ENCODE data around the gene AFG3L2. TPM values are rescaled to one million over a fixed set of nuclear protein-coding genes. Genes with fewer than 3 reads are reported as not detected.
A peak's percentile ranks its signal among the peaks of the same experiment; 100 is the strongest.

The AFG3L2 gene
- total and polyA plus RNA-seq, 9 of the 15 experiments (the other 6 are each of a cell fraction or from before 2014, with no cell fraction given), result 24.1 to 109 (median 84.0) TPM

DNA sequence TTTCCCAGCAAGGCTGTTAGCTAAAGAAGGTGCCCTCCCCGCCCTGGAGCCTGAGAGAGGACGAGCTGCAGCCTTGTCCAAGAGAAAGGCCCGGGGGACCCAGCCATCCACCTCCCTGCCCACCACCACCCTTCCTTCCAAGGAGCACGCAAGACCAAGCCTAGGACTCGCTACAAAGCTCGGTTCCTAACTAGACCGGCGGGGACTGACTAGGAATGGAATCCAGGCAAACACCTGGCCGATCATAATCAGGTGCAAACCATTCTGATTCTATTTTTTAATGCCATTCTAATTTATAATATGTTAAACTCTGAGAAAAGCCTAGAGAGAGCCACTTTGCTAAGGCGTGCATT, 88.6 kb downstream of the AFG3L2 start:
- Histone ChIP-seq H3K4me3 (peak overlapping the region; percentile 33), H3K36me3 (ENCODE audit: control insufficient read depth, insufficient read depth, low read length) (no peaks in the 10 kb centered on the region), H3K9me3 (replicated peaks; ENCODE audit: control insufficient read depth, insufficient read depth, low read depth, low read length) (no peaks in the 10 kb centered on the region), H3K27me3 (ENCODE audit: control insufficient read depth in 2 of 2, insufficient read depth in 2 of 2, low read length in 2 of 2) (no peaks in the 10 kb centered on the region), H3K4me1 (replicated peaks in 1 of 2; ENCODE audit: control insufficient read depth in 2 of 2, insufficient read depth in 2 of 2, low read length in 2 of 2) (peaks cover 16 to 21% of the 10 kb centered on the region in 2 experiments; a peak in 4 of 5 replicates), H3K79me2 (ENCODE audit: control insufficient read depth, insufficient read depth, low read length) (no peaks in the 10 kb centered on the region), H3K9me1 (ENCODE audit: control insufficient read depth, insufficient read depth, low read length) (no peaks in the 10 kb centered on the region), H3K4me2 (ENCODE audit: insufficient read depth, low read length) (peak overlapping the region; percentile 81), H3K27ac (ENCODE audit: extremely low read depth, low read depth, low read length) (no peak overlapping the region), H4K20me1 (replicated peaks; ENCODE audit: control insufficient read depth, insufficient read depth, low read length) (no peaks in the 10 kb centered on the region), H3K9ac (ENCODE audit: insufficient read depth in 1 of 2, low read depth in 2 of 2, low read length in 2 of 2) (peak overlapping the region; percentile 35 to 88; a peak in 3 of 4 replicates), H2AFZ (ENCODE audit: low read depth, low read length) (peak overlapping the region; percentile 88)
- intact Hi-C loops (cut with micrococcal nuclease) (loop anchor here (2.0 kb wide), 1 partner anchor 14 kb away; no protein-coding TSS in a partner anchor), in situ Hi-C loops (cut with MboI) (no loop called here)
- no TSS peak for BruUV-seq (replicated peaks)
- TF ChIP-seq NR3C1 (CRISPR knock-in tag; IDR thresholded peaks at IDR 0.05) (no peak), MCM2 (IDR thresholded peaks at IDR 0.05; ENCODE audit: low read depth) (no peak), ZFX (CRISPR knock-in tag; IDR thresholded peaks at IDR 0.05) (0 out of 2 replicates have a peak, but pooled peaks have one; percentile 20)
- 20% methylated on average over 10 of the region's 10 CpGs for WGBS (ENCODE audit: insufficient coverage, low coverage, missing lambda C conversion rate)
- no peak for DNase-seq (ENCODE audit: extremely low read depth in 1 of 4, low spot score in 3 of 4)
- no peak for FAIRE-seq
- CTCF ChIA-PET (ENCODE audit: low intra/inter-chr PET ratio), result no interaction called here
- ATAC-seq, result peak; percentile 28
- POLR2A ChIA-PET, result interaction anchor here (0.7 to 1.7 kb wide), 3 partner anchors 89 to 583 kb away, joined by 3 to 5 read pairs (median 4); partner anchors contain the start of gene AFG3L2

DNA sequence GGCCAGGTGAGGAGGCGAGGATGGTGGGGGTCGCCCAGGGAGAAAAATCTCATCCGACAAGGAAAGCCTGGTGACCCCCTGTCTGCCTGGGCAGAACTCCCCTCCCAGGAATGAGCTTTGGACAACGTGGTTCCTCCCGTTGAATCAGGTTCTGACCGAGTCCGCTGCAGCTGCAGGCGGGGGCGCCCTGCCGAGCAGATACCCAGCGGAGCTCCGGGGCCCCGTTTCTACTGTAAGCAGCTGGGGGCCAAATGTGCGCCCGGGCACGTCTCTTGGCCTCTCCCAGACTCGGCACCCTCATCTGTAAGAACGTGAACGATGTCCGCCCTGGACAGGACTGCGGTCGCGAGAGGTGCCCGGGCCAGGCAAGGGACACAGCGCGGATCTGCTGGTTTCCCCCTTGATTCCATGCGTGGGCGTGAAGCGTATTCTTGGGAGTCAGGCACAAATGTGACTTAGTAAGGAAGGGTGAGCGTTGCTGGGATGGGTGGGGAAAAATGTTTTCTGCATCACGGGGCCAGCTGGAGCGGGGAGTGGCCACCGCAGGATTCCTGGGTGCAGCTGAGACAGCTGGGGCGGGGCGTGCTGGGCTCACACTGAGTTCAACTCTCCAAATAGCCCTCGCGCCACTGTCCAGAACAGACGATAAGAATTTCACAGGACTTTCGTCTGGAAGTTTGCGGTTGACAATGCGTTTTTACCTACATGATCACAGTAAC, 89.2 kb downstream of the AFG3L2 start:
- Histone ChIP-seq H4K20me1 (replicated peaks; ENCODE audit: control insufficient read depth, insufficient read depth, low read length) (no peaks in the 10 kb centered on the region), H2AFZ (ENCODE audit: low read depth, low read length) (peak overlapping the region; percentile 88), H3K27ac (ENCODE audit: extremely low read depth, low read depth, low read length) (no peak overlapping the region), H3K4me2 (ENCODE audit: insufficient read depth, low read length) (peak overlapping the region; percentile 81), H3K9ac (ENCODE audit: insufficient read depth in 1 of 2, low read depth in 2 of 2, low read length in 2 of 2) (peak overlapping the region; percentile 35 to 88; a peak in 3 of 4 replicates), H3K79me2 (ENCODE audit: control insufficient read depth, insufficient read depth, low read length) (no peaks in the 10 kb centered on the region), H3K9me1 (ENCODE audit: control insufficient read depth, insufficient read depth, low read length) (no peaks in the 10 kb centered on the region), H3K36me3 (ENCODE audit: control insufficient read depth, insufficient read depth, low read length) (no peaks in the 10 kb centered on the region), H3K4me1 (replicated peaks in 1 of 2; ENCODE audit: control insufficient read depth in 2 of 2, insufficient read depth in 2 of 2, low read length in 2 of 2) (peaks cover 16 to 21% of the 10 kb centered on the region in 2 experiments; a peak in 4 of 5 replicates), H3K27me3 (ENCODE audit: control insufficient read depth in 2 of 2, insufficient read depth in 2 of 2, low read length in 2 of 2) (no peaks in the 10 kb centered on the region), H3K9me3 (replicated peaks; ENCODE audit: control insufficient read depth, insufficient read depth, low read depth, low read length) (no peaks in the 10 kb centered on the region), H3K4me3 (peak overlapping the region; percentile 33)
- intact Hi-C loops (cut with micrococcal nuclease) (loop anchor here (2.0 kb wide), 1 partner anchor 15 kb away; no protein-coding TSS in a partner anchor), in situ Hi-C loops (cut with MboI) (no loop called here)
- peak; percentile 82 for ATAC-seq
- peak; percentile 66 to 85 (median 80) for DNase-seq (ENCODE audit: extremely low read depth in 1 of 4, low spot score in 3 of 4)
- ChIA-PET POLR2A (interaction anchor here (0.5 to 1.7 kb wide), 4 partner anchors 89 to 583 kb away, joined by 3 to 5 read pairs (median 4); partner anchors contain the start of gene AFG3L2), CTCF (ENCODE audit: low intra/inter-chr PET ratio) (interaction anchor here (0.6 kb wide), 1 partner anchor 195 kb away, joined by 4 read pairs; no protein-coding TSS in a partner anchor)
- WGBS (ENCODE audit: insufficient coverage, low coverage, missing lambda C conversion rate), result 18% methylated on average over 41 of the region's 41 CpGs
- FAIRE-seq, result peak; percentile 85
- no TSS peak for BruUV-seq (replicated peaks)
- TF ChIP-seq HDAC6 (IDR thresholded peaks at IDR 0.05; ENCODE audit: low read depth, low read length), result no peak
- peak in 1 of 2 experiments; percentile 42; a peak in 1 of 4 replicates for TF ChIP-seq MAZ (CRISPR knock-in tag; conservative IDR thresholded peaks at IDR 0.05 in 1 of 2, IDR thresholded peaks at IDR 0.05 in 1 of 2)
- TF ChIP-seq HDAC1 (IDR thresholded peaks at IDR 0.05), result peak in 1 of 2 experiments; percentile 39; a peak in 1 of 4 replicates
- TF ChIP-seq NEUROD1 (IDR thresholded peaks at IDR 0.05; ENCODE audit: borderline replicate concordance, low read depth, low read length, partially characterized antibody), result peak; percentile 10
- TF ChIP-seq CBFA2T2 (conservative IDR thresholded peaks at IDR 0.05), result 0 out of 2 replicates have a peak, but pooled peaks have one; percentile 22
- no peak for TF ChIP-seq PCBP2 (IDR thresholded peaks at IDR 0.05; ENCODE audit: low read depth, low read length, poor library complexity, severe bottlenecking)
- TF ChIP-seq, protein P1, sequence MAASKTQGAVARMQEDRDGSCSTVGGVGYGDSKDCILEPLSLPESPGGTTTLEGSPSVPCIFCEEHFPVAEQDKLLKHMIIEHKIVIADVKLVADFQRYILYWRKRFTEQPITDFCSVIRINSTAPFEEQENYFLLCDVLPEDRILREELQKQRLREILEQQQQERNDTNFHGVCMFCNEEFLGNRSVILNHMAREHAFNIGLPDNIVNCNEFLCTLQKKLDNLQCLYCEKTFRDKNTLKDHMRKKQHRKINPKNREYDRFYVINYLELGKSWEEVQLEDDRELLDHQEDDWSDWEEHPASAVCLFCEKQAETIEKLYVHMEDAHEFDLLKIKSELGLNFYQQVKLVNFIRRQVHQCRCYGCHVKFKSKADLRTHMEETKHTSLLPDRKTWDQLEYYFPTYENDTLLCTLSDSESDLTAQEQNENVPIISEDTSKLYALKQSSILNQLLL (CRISPR knock-in tag; IDR thresholded peaks at IDR 0.05; ENCODE audit: borderline replicate concordance), result no peak
- TF ChIP-seq KLF1 (tag; IDR thresholded peaks at IDR 0.05), result peak; percentile 70; the same call in 1 of the 2 replicates
- TF ChIP-seq RB1 (IDR thresholded peaks at IDR 0.05; ENCODE audit: low read depth), result peak; percentile 24; the same call in 1 of the 2 replicates
- TF ChIP-seq CTBP1 (IDR thresholded peaks at IDR 0.05; ENCODE audit: borderline replicate concordance), result 0 out of 2 replicates have a peak, but pooled peaks have one; percentile 11
- TF ChIP-seq CREM (IDR thresholded peaks at IDR 0.05; ENCODE audit: low read depth), result peak; percentile 8; the same call in 1 of the 2 replicates
